ENCODE measurements around the gene SSTR5.

Gene SSTR5

GRCh38 chr16:1073566-1074378, 1.2 kb downstream of the SSTR5 start:
- no peak for DNase-seq (ENCODE audit: low spot score)

DNA sequence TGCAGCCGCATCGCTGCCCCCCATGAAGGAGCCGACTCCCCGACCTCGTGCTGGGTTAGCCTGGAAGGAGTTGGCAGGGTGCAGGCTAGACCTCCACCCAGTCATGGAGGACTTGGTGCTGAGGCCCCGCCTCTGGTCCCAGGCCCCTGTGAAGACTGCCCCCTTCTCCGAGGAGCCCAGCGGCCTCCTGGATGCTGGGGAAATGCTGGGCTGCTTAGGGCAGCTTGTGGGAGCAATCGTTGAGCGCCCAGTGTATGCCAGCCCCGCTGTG, 1.8 kb downstream of the SSTR5 start:
- DNase-seq (ENCODE audit: low spot score) = no peak

GRCh38 chr16:1075546-1075945, 3.0 kb downstream of the SSTR5 start:
- peak; percentile 65 for DNase-seq (ENCODE audit: low spot score)

- no peak for DNase-seq (ENCODE audit: low spot score)
Measured at GRCh38 chr16:1076801-1077576, 4.4 kb downstream of the SSTR5 start.

- no peak for DNase-seq (ENCODE audit: low spot score)
Measured at GRCh38 chr16:1077877-1078578, 5.5 kb downstream of the SSTR5 start.

DNA sequence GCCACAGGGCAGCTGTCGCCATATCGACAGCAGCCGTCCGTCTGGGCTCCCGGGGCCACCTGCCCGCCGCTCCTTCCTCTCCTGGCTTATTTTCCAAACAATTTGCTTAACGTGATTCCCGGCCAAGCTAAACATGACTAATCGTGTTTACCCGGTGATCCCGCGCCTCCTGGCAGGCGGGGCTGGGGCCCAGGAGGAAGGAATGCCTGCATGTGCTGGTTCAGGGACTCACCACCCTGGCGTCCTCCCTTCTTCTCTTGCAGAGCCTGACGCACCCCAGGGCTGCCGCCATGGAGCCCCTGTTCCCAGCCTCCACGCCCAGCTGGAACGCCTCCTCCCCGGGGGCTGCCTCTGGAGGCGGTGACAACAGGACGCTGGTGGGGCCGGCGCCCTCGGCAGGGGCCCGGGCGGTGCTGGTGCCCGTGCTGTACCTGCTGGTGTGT, 6.1 kb downstream of the SSTR5 start:
- peak; percentile 84 for DNase-seq (ENCODE audit: low spot score)

GRCh38 chr16:1079341-1079740, 6.8 kb downstream of the SSTR5 start:
- DNase-seq (ENCODE audit: low spot score) = no peak

- no peak for DNase-seq (ENCODE audit: low spot score)
Measured at GRCh38 chr16:1079786-1080525, 7.4 kb downstream of the SSTR5 start.

DNA sequence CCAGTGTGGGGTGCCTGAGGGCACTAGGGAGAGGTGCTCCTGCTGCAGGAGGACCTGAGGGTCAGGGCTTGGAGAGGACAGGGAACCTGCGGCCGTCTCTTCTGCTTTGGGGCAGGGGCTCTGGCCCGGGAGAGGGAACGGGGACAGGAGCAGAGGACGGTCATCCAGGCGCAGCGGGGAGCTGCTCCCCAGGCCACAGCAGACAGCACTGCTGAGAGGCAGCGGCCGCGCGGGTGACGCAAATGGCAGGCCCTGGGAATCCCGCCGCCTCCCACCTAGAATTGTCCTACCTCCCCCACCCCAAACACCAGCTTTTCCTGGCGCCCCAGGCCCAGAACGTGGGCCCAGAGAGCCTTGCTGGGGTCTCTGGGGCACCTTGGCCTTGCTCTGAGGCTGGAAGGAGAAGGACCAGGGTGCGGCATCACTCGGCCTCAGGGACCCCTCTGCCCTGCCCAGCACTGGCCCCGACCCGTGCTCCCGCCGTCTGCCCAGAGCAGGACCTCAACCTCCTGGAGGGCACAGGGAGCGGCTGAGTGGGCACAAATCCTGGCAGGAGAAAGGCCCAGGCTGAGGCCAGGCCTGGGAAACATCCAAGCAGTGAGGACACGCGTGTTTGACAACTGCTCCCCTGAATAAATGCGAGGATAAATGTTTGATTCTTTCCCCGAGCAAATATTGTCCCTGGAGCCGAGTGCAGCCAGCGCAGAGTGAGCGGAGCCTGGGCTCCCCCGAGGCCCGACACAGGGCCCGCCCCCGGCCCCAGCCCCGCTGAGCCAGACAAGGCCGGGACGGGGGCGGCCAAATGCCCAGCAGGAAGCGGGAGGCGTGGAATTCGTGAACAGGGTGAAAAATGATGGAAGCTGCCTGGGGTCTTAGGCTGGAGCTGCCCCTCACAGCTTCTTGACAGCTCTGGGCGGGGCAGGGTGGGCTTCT, 8.5 kb downstream of the SSTR5 start:
- no peak for DNase-seq (ENCODE audit: low spot score)

DNA sequence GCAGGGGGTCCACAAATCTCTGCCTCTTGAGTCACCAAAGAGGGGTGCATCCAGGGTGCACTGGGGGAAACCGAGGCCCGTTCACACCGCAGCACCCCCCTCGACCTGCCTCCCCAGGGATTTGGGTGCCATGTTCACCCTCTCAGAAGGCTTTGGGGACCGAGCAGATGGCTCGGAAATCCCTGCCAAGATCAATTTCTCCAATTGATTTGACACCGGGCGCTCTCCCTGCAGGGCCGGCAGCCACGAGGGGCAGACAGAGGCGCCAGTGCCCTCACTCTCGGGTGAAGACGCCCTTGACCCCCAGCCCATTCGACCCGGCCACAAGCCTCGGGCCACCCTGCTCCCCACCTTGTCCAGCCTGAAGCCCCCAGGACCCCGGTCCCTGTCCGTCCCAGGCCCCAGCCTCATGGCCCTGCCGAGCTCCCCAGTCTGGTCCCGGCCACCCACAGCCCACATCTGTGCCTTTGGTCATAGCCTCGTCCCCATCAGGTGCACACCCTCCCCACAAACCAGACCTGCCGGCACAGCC, 9.3 kb downstream of the SSTR5 start:
- no peak for DNase-seq (ENCODE audit: low spot score)

DNA sequence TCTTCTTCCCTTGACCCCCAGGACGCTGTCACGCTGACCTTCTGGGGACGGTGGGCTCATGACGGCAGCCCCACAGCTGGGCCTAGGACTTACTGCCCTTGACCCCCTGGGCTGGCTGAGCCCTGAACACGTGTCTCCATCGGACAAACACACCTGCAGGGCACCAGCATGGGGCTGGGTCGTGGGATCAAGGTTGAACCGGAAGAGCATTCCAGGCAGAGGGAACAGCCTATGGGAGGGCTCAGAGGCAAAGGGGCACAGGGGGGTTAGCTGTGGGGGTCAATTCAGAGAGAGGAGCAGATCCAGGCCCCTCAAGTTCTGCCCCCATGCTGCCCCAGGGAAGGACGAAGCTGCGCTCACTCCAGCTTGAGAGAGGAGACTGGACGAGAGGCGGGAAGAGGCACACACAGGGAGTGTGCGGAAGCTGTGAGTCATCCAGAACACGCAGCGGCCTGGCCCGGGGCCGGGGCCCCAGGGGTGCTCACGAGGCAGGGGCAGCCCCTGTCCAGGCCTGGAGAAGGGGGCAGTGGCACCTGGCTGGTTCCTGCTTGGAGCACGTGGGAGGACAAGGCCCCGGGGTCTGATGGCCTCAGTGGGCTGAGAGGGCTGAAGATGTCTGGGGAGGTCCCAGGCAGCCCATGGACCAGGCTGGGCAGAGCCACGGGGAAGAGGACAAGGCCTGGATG, 9.9 kb downstream of the SSTR5 start:
- DNase-seq (ENCODE audit: low spot score) = peak; percentile 79

DNA sequence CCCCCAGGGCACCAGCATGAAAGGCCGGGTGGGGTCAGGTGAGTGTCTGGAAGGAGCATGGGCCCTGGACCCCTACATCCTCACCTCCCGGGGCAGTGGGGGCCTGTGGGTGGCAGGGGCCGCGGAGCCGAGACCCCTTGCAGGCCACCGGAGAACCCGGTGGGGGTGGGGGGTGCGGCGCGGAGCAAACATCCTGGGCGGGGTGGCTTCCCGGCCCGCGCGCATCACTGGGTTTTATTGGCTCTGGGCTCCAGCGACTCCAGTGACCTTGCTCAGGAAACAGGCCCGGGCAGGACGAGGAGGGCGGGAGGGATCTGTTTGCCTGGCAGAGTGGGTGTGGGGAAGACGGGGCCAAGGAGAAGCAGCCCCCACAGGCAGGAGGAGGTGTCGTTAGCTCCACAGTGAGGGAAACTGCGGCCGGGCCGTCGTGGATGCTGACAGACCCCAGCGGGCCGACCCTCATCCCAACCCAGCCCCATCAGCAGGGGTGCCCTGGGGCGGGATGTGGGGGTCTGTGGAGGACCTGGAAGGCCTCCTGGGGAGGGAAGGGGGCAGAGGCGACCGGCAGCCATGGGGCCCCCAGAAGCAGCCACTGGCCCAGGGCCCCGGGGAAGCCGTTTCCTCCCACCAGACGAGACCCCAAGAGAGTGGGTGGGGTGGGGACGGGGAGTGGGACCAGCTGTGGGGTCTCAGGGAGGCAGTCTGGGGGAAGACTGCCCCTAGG, 10.6 kb downstream of the SSTR5 start:
- DNase-seq (ENCODE audit: low spot score) = peak; percentile 49

GRCh38 chr16:1084971-1085370, 12.4 kb downstream of the SSTR5 start:
- no peak for DNase-seq (ENCODE audit: low spot score)

GRCh38 chr16:1086443-1086842, 13.9 kb downstream of the SSTR5 start:
- DNase-seq (ENCODE audit: low spot score) = peak; percentile 79

DNA sequence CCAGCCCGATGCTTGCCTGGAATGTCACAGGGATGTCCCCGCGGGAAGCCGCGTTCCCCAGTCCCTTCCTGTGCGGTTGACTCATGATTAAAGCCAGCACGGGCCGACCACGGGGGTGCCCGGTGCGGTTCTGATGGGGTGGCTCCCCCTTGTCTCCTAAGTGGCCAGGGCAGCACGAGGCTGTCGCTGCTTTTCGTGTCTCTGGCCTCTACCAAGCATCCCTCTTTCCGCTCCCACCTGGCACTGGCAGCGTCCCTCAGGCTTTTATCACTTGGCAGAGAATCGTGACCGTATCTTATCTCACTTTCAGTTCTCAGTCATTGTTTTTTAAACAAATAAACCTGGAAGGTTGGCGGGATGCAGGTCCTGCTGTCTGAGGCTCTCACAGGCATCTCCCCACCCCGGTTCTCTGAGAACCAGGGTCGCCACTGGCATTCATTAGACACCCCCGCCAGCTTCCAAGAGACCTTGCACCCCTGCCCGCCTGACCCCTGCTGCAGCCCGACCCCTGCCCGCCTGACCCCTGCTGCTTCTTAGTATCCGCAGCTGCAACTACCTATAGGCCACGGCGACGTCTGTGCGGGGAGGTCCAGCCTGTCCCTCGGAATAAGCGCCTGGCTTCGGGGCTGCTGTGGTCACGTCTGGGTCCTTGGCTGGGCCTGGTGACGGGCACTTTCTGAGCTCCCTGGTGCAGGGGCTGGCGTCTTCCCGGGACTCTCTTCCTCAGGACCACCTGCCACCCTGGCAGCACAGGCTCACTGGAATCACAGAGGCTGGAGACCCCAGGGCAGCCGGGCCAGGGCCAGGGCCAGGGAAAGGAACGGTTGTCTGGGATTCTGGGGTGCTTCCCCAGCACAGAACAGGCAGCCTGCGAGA, 16.0 kb downstream of the SSTR5 start:
- peak; percentile 56 for DNase-seq (ENCODE audit: low spot score)

GRCh38 chr16:1089439-1089821, 16.9 kb downstream of the SSTR5 start:
- DNase-seq (ENCODE audit: low spot score) = no peak

DNA sequence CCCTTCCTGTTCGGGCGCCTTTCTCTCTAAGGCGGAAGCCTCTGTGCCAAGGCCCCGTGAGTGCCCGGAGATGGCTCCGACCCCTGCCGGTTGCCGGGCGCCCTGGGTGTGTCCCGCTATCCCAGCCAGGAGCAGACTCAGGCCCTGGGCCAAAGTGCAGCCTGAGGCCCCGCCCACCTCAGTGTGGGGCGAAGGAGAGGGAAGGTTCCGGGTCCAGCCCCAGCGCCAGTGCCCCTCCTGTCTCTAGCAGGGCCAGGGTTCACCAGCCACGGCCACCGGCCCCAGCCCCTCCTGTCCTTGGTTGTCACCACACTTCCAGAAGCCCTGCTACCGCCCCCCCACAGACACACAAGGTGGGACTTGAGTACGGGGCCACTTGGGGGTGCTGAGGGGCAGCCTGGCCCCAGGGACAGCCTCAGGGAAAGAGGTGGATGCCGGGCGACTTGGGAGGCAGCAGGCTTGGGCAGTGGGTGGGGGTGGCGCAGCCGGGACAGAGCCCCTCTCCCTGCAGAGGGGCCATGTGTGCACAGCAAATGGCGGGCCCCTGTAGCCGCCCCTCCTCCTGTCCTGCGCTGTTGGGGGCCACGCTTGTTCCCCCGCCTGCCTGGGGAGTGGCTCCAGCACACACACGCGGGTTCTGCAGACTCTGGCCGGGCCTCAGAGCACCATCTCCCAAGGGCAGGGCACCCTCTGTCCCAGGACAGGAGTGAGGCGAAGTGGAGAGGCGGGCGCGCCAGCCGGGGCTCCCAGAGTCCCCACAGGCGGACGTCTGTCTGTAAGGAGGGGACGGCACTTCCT, 17.5 kb downstream of the SSTR5 start:
- peak; percentile 56 for DNase-seq (ENCODE audit: low spot score)

Measured in SW480 (cell line).